ENCODE results near the gene CLDN1.

- TF ChIP-seq CTCF (IDR thresholded peaks at IDR 0.05; ENCODE audit: poor library complexity) (no peak), EZH2 (IDR thresholded peaks at IDR 0.05; ENCODE audit: borderline replicate concordance) (no peak), EZH2phosphoT487 (IDR thresholded peaks at IDR 0.05; ENCODE audit: low read depth, severe bottlenecking, unreplicated experiment) (no peak)
These were observed 37.6 kb upstream of the CLDN1 start for GRCh38 chr3:190359813-190360212.

All from hepatocyte (in vitro differentiated cells).